HG03354 (cell line): ENCODE measurements around the gene RAB3IP.
"Not testable (repeated sequence)": the region's sequence is repeated elsewhere in the genome, so short reads cannot be mapped to it uniquely, and the experiment has no call there.

Source experiments
- ATAC-seq: cut with Tn5 transposase; IDR thresholded peaks from one replicate; pipeline ENCODE4 v1.9.1; 2021; ENCODE audit warnings: mild to moderate bottlenecking; ENCODE audit not compliant: unreplicated experiment, poor library complexity, severe bottlenecking

RAB3IP gene

GRCh38 chr12:69828897-69829296 is 90.2 kb downstream of the RAB3IP start:
- ATAC-seq: no peak

GRCh38 chr12:69833696-69834095 is 95.0 kb downstream of the RAB3IP start:
- ATAC-seq: no peak

- no peak for ATAC-seq
Observed at GRCh38 chr12:69834147-69834546, 95.5 kb downstream of the RAB3IP start.

DNA sequence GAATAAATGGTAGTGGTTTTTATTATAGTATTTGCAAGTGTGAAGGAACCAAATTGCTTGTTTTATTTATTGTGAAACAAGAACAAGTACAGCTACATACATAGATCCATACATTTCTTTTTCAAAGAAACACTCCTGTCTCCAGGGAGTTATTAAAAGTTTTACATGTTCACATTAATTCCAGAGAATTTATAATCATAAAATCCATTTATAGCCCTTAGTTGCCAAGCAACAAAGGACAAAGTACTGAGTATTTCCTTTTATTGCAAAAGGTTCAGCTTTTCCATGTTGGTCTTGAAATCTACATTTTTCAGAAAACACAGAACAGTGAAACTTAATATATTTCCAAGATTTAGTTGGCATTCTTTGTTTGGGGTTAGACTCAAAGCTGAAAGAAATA is 95.9 kb downstream of the RAB3IP start:
- no peak for ATAC-seq

DNA sequence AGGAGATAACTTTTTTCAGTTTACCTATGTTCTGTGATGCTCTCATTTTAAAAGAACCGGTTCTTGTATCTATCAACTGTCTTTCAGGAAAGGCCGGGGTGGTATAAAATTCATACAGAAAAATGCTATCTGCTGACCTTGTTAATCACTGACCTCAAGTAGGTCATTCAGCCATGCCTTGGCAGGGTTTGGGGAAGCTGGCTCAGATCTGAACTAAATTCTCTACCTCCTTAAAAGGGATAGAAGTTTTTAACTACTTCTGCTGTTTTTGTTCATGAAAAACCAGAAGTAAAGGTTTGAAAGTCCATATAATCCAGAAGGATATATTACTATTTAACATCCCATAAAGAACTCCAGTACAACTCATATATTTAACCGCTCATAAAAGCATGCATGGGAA is 96.4 kb downstream of the RAB3IP start:
- ATAC-seq: no peak

DNA sequence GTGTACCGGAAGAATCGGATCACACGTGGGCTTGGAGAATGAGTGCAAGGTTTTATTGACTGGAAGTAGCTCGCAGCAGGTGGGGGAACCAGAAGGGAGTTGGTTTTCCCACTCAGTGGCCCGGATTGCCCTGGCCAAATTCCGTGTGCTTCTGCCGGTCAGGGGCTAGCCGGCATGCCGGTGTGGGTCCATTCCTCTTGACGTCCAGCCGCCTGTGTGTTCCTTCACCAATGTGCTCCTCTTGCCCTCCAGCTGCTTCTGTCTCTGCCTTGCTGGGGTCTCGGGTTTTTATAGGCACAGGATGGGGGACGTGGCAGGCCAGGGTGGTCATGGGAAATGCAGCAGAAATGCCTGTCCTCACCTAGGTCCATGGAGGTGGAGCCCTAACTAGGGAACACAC is 97.4 kb downstream of the RAB3IP start:
- ATAC-seq: no peak

GRCh38 chr12:69837191-69837590 is 98.5 kb downstream of the RAB3IP start:
- no peak for ATAC-seq

GRCh38 chr12:69837657-69838415 is 99.2 kb downstream of the RAB3IP start:
- ATAC-seq: no peak

GRCh38 chr12:69840727-69841126 is 102.1 kb downstream of the RAB3IP start:
- ATAC-seq: no peak

DNA sequence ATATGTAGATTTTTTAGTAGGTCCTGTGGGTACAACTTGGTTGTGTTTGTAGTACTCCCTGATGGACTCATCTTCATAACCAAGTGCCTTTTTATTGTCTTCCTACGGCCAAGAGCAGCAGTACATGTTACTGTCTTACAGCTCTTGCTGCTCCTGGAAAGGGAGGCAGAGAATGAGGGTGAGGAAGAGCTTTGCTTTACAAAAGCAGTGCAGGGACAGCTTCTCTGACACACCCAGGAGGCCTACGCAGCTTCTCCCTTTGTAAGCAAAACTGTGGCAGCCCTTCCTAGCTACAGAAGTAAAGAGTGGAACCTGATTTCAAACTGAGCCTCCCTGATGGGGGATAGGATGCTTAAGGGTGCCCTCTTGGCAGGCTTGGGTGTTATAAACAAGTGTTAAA is 104.9 kb downstream of the RAB3IP start:
- no peak for ATAC-seq

DNA sequence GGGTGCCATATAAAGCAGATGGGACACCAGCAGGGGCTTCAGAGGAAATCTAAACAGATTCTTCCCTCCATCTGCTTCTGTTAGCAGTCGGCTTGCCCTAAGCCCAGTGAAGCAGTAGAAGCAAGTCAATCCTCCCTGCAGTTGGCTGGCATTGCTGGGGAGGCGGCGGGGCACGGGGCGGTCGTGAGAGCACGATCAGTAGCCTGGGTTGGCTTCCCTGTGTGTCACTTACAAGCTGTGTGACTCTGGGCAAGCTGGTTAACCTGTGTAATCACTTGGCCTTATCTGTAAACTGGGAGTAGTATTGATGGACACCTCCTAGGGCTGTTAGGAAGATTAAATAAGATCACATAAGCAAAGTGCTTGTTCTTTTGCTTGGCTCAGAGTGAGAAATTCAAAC is 105.8 kb downstream of the RAB3IP start:
- ATAC-seq: no peak

GRCh38 chr12:69844836-69845235 is 106.2 kb downstream of the RAB3IP start:
- ATAC-seq: no peak

- ATAC-seq: no peak
Observed at GRCh38 chr12:69846976-69847375, 108.3 kb downstream of the RAB3IP start.

- ATAC-seq: no peak
Observed at GRCh38 chr12:69851976-69852375, 113.3 kb downstream of the RAB3IP start.

DNA sequence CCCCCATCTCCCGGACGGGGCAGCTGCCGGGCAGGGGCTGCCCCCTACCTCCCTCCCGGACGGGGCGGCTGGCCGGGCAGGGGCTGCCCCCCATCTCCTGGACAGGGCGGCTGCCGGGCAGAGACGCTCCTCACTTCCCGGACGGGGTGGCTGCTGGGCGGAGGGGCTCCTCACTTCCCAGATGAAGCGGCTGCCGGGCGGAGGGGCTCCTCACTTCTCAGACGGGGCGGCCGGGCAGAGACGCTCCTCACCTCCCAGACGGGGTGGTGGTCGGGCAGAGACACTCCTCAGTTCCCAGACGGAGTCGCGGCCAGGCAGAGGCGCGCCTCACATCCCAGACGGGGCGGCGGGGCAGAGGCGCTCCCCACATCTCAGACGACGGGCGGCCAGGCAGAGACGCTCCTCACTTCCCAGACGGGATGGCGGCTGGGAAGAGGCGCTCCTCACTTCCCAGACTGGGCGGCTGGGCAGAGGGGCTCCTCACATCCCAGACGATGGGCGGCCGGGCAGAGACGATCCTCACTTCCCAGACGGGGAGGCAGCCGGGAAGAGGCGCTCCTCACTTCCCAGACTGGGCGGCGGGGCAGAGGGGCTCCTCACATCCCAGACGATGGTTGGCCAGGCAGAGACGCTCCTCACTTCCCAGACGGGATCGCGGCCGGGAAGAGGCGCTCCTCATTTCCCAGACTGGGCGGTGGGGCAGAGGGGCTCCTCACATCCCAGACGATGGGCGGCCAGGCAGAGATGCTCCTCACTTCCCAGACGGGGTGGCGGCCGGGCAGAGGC is 114.7 kb downstream of the RAB3IP start:
- not testable (repeated sequence) for ATAC-seq

- no peak for ATAC-seq
Observed at GRCh38 chr12:69866698-69867097, 128.0 kb downstream of the RAB3IP start.

DNA sequence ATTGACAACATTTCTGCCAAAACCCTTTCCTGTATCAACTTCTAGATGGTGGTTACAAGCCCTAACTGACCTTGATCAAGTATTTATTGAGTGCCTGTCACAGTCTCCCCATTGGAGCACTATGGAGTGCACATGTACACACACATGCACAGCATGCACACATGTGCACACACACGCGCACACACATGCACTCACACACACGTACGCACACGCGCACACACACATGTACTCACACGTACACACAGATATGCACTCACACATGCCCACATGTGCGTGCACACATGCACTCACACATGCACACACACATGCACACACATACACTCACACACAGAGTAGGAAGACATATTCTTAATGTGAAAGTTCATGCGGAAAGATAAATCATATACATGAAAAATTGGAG is 130.0 kb downstream of the RAB3IP start:
- ATAC-seq: no peak

GRCh38 chr12:69872804-69873203 is 134.1 kb downstream of the RAB3IP start:
- ATAC-seq: no peak
